KMS-11 (cell line): Measurements from ENCODE around the gene NTN3.

Experiments used
- H2AFZ ChIP-seq: fragments of 200-600 bp; sonication (generic); 2 replicates; pipeline ENCODE4 v1.6.1; 2016; ENCODE audit warnings: antibody characterized with exemption, mixed run types, low read depth
- H3K27ac ChIP-seq: fragments of 200-600 bp; sonication (generic); 2 replicates; pipeline ENCODE4 v1.6.1; 2016; ENCODE audit warnings: mild to moderate bottlenecking, mixed run types
- H3K27me3 ChIP-seq: fragments of 200-600 bp; sonication (generic); 2 replicates; pipeline ENCODE4 v1.6.1; 2017; ENCODE audit warnings: mild to moderate bottlenecking, low read depth, mixed run types, moderate library complexity; ENCODE audit not compliant: insufficient read depth
- H3K36me3 ChIP-seq: fragments of 200-600 bp; sonication (generic); 2 replicates; pipeline ENCODE4 v1.6.1; 2017; ENCODE audit warnings: mild to moderate bottlenecking, mixed run types; ENCODE audit not compliant: insufficient read depth
- H3K4me1 ChIP-seq: fragments of 200-600 bp; sonication (generic); 2 replicates; pipeline ENCODE4 v1.6.1; 2016; ENCODE audit warnings: mild to moderate bottlenecking, low read depth, mixed run types; ENCODE audit not compliant: poor library complexity, severe bottlenecking
- H3K4me2 ChIP-seq: fragments of 200-600 bp; sonication (generic); 2 replicates; pipeline ENCODE4 v1.7.0; 2016; ENCODE audit warnings: mild to moderate bottlenecking, mixed run types
- H3K4me3 ChIP-seq: fragments of 200-600 bp; sonication (generic); IDR thresholded peaks from 2 replicates; pipeline ENCODE4 v1.6.1; 2017; ENCODE audit warnings: low read depth, low read length, mixed read lengths; ENCODE audit not compliant: insufficient read depth
- H3K79me2 ChIP-seq: fragments of 200-600 bp; sonication (generic); 2 replicates; pipeline ENCODE4 v1.6.1; 2016; ENCODE audit warnings: low read depth, mixed run types; ENCODE audit not compliant: insufficient read depth
- H3K9ac ChIP-seq: fragments of 200-600 bp; sonication (generic); 2 replicates; pipeline ENCODE4 v1.6.1; 2016; ENCODE audit warnings: mild to moderate bottlenecking, mixed run types
- H4K20me1 ChIP-seq: fragments of 200-600 bp; sonication (generic); 2 replicates; pipeline ENCODE4 v1.6.1; 2016; ENCODE audit warnings: mild to moderate bottlenecking, mixed run types; ENCODE audit not compliant: insufficient read depth
- CTCF ChIP-seq: fragments of 200-600 bp; sonication (generic); conservative IDR thresholded peaks from 2 replicates; pipeline ENCODE4 v1.6.1; 2017; ENCODE audit warnings: low read depth, mild to moderate bottlenecking, antibody characterized with exemption, low read length, moderate library complexity, mixed read lengths

NTN3 gene

GRCh38 chr16:2520784-2521531 is 49.9 kb downstream of the NTN3 start:
- Histone ChIP-seq H3K36me3 (no peaks in the 10 kb centered on the region), H4K20me1 (no peaks in the 10 kb centered on the region; the same call in 1 of the 2 replicates)

More at GRCh38 chr16:2520784-2521531, 49.9 kb downstream of the NTN3 start:
- Histone ChIP-seq H3K4me1 (peaks cover 23% of the 10 kb centered on the region), H2AFZ (peak overlapping the region; percentile 19; the same call in 1 of the 2 replicates), H3K9ac (peak overlapping the region; percentile 66; the same call in 1 of the 2 replicates), H3K4me3 (no peak overlapping the region), H3K27ac (peak overlapping the region; percentile 52; the same call in 1 of the 2 replicates), H3K4me2 (peak overlapping the region; percentile 74), H3K27me3 (no peaks in the 10 kb centered on the region), H3K79me2 (peaks cover 59% of the 10 kb centered on the region)
- TF ChIP-seq CTCF: no peak
